ENCODE data around the gene NEUROG3. TPM values are rescaled to one million over a fixed set of nuclear protein-coding genes. Genes with fewer than 3 reads are reported as not detected.

NEUROG3 gene
- total and polyA plus RNA-seq, 2 of the 8 experiments (the other 6 are each of a cell fraction or from before 2014, with no cell fraction given), result 0.45 TPM; not detected in 1

DNA sequence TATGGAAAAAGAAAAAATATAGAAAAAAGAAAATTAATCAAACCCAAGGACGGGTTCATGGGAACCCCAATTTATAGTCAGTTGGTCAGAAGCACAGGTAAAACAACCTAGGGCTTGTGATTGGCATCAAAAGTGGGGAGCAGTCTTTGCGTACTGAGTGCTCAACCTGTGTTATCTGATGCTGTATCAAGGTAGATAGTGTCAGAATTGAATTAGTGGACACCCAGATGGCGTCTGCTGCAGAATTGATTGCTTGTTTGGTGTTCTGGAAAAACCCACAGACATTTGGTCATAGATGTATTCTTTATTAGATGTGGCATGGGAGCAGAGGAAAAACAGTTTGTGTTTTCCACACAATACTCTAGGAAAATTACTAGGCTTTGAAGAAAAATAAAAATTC lies 39.6 kb downstream of the NEUROG3 start:
- FAIRE-seq, result no peak
- Histone ChIP-seq H2BK15ac (ENCODE audit: low read length) (no peak overlapping the region), H3K4me3 (ENCODE audit: extremely low read depth in 1 of 4, insufficient read depth in 2 of 4, low read depth in 3 of 4, low read length in 4 of 4) (no peak overlapping the region), H3K27ac (ENCODE audit: low read depth, low read length) (no peak overlapping the region), H4K20me1 (replicated peaks in 1 of 2; ENCODE audit: control insufficient read depth in 1 of 2, insufficient read depth in 2 of 2, low read length in 2 of 2) (no peaks in the 10 kb centered on the region), H3K9ac (replicated peaks in 1 of 4; ENCODE audit: extremely low read depth in 1 of 4, low read depth in 3 of 4, low read length in 3 of 4) (no peak overlapping the region), H3K23ac (ENCODE audit: insufficient read length) (no peak overlapping the region), H3K4me2 (ENCODE audit: insufficient read depth in 1 of 2, low read depth in 2 of 2, low read length in 2 of 2) (no peak overlapping the region), H3K79me2 (ENCODE audit: control insufficient read depth in 1 of 2, insufficient read depth in 2 of 2, low read length in 2 of 2) (no peaks in the 10 kb centered on the region), H2BK20ac (ENCODE audit: low read length) (no peak overlapping the region), H2AFZ (ENCODE audit: low read length) (no peak overlapping the region), H2BK5ac (ENCODE audit: low read depth, low read length) (no peak overlapping the region), H3K23me2 (ENCODE audit: low read depth, low read length) (no peaks in the 10 kb centered on the region), H3K9me3 (ENCODE audit: insufficient read depth in 2 of 2, low read depth in 1 of 2, low read length in 1 of 2) (no peaks in the 10 kb centered on the region), H4K91ac (replicated peaks; ENCODE audit: insufficient read length, low read length) (no peak overlapping the region), H3K18ac (ENCODE audit: extremely low read depth, low read length) (no peak overlapping the region), H3K27me3 (replicated peaks in 1 of 4; ENCODE audit: control insufficient read depth in 3 of 4, extremely low read depth in 1 of 4, insufficient read depth in 3 of 4, low read length in 3 of 4) (no peaks in the 10 kb centered on the region), H3K79me1 (ENCODE audit: low read depth, low read length) (no peaks in the 10 kb centered on the region), H3K36me3 (ENCODE audit: control insufficient read depth in 2 of 4, insufficient read depth in 4 of 4, low read length in 3 of 4) (no peaks in the 10 kb centered on the region; a peak in 1 of 8 replicates), H3K14ac (ENCODE audit: insufficient read length) (no peak overlapping the region), H4K5ac (ENCODE audit: insufficient read length, low read depth, low read length) (no peak overlapping the region), H2BK120ac (replicated peaks; ENCODE audit: low read depth, low read length) (no peak overlapping the region), H3K56ac (replicated peaks; ENCODE audit: insufficient read length, low read depth, low read length) (no peak overlapping the region), H2BK12ac (ENCODE audit: low read depth, low read length) (no peak overlapping the region), H3K4me1 (replicated peaks in 1 of 4; ENCODE audit: control insufficient read depth in 3 of 4, insufficient read depth in 4 of 4, low read length in 3 of 4) (no peaks in the 10 kb centered on the region; a peak in 1 of 7 replicates), H4K8ac (ENCODE audit: extremely low read depth, insufficient read depth, low read length) (no peak overlapping the region), H3K4ac (replicated peaks; ENCODE audit: insufficient read length, low read depth, low read length) (no peak overlapping the region), H2AK5ac (ENCODE audit: low read depth, low read length) (no peak overlapping the region)
- CTCF ChIA-PET (ENCODE audit: partially characterized antibody), result interaction anchor here (1.5 kb wide), 1 partner anchor 103 kb away, joined by 4 read pairs; no protein-coding TSS in a partner anchor
- POLR2A ChIA-PET (ENCODE audit: partially characterized antibody), result no interaction called here
- 81% methylated on average over 3 of the region's 3 CpGs; no CpG with 5 or more reads in 1 of the 2 experiments for WGBS, 2 experiments (ENCODE audit: extremely low coverage in 1 of 2, insufficient coverage in 1 of 2, insufficient read length in 1 of 2, insufficient replicate concordance in 2 of 2, low coverage in 1 of 2, low lambda C conversion rate in 2 of 2, missing lambda C conversion rate in 1 of 2)
- DNase-seq (ENCODE audit: low read depth in 1 of 2, low spot score in 2 of 2), result no peak
- TF ChIP-seq EZH2 (IDR thresholded peaks at IDR 0.05; ENCODE audit: low read depth, low read length, severe bottlenecking) (no peak), KDM5A (IDR thresholded peaks at IDR 0.05; ENCODE audit: low read length) (no peak), TCF12 (IDR thresholded peaks at IDR 0.05; ENCODE audit: low read depth, low read length) (no peak), RFX5 (IDR thresholded peaks at IDR 0.05; ENCODE audit: borderline replicate concordance, low read depth, low read length) (no peak), CBX5 (IDR thresholded peaks at IDR 0.05; ENCODE audit: low read depth, low read length) (no peak), CBX8 (IDR thresholded peaks at IDR 0.05; ENCODE audit: borderline replicate concordance, low read depth, low read length) (no peak)
